ENCODE results near the gene CHD9. TPM values are rescaled to one million over a fixed set of nuclear protein-coding genes. Genes with fewer than 3 reads are reported as not detected.

Gene CHD9
- total and polyA plus RNA-seq, 4 donors, result 6.2 to 46.6 (median 32.5) TPM

DNA sequence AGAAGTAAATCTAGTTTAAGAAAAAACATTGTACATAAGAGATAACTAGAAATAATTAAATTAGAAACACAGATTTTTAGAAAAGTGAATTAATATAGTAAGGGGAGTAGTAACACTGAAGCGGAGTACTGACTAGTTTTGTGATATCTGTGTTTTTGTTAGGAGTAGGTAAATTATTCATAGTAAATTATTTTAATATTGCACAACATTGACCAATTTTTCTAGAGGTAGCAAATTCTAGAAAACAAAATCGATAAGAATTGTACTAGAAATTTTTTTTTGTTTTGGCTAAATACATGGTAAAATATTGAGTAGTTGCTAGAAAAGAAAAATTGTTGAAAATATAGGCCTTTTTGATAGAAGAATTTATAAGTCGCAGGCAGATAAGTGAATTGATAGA lies 156.5 kb downstream of the CHD9 start:
- DNase-seq (ENCODE audit: low spot score), result no peak
- H3K36me3 ChIP-seq (ENCODE audit: control insufficient read depth in 4 of 4, insufficient read depth in 3 of 4, low read depth in 1 of 4, low read length in 3 of 4), result peaks cover 0 to 2% (median 1%) of the 10 kb centered on the region in 4 donors
- TF ChIP-seq YY1 (IDR thresholded peaks at IDR 0.05) (no peak), RAD21 (IDR thresholded peaks at IDR 0.05) (no peak), NR2F2 (IDR thresholded peaks at IDR 0.05) (no peak), JUND (IDR thresholded peaks at IDR 0.05) (no peak), EGR1 (IDR thresholded peaks at IDR 0.05; ENCODE audit: low read depth in 2 of 2) (no peak), RXRA (IDR thresholded peaks at IDR 0.05) (no peak), HNF4G (IDR thresholded peaks at IDR 0.05) (no peak), SP1 (IDR thresholded peaks at IDR 0.05) (no peak), TAF1 (conservative IDR thresholded peaks at IDR 0.05) (no peak), FOXA1 (IDR thresholded peaks at IDR 0.05) (no peak), HNF4A (conservative IDR thresholded peaks at IDR 0.05) (no peak), GABPA (IDR thresholded peaks at IDR 0.05 in 1 of 2, conservative IDR thresholded peaks at IDR 0.05 in 1 of 2) (no peak), FOXA2 (IDR thresholded peaks at IDR 0.05) (no peak)
- TF ChIP-seq, protein P1, sequence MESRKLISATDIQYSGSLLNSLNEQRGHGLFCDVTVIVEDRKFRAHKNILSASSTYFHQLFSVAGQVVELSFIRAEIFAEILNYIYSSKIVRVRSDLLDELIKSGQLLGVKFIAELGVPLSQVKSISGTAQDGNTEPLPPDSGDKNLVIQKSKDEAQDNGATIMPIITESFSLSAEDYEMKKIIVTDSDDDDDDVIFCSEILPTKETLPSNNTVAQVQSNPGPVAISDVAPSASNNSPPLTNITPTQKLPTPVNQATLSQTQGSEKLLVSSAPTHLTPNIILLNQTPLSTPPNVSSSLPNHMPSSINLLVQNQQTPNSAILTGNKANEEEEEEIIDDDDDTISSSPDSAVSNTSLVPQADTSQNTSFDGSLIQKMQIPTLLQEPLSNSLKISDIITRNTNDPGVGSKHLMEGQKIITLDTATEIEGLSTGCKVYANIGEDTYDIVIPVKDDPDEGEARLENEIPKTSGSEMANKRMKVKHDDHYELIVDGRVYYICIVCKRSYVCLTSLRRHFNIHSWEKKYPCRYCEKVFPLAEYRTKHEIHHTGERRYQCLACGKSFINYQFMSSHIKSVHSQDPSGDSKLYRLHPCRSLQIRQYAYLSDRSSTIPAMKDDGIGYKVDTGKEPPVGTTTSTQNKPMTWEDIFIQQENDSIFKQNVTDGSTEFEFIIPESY (IDR thresholded peaks at IDR 0.05), result no peak
- TF ChIP-seq, protein P2, sequence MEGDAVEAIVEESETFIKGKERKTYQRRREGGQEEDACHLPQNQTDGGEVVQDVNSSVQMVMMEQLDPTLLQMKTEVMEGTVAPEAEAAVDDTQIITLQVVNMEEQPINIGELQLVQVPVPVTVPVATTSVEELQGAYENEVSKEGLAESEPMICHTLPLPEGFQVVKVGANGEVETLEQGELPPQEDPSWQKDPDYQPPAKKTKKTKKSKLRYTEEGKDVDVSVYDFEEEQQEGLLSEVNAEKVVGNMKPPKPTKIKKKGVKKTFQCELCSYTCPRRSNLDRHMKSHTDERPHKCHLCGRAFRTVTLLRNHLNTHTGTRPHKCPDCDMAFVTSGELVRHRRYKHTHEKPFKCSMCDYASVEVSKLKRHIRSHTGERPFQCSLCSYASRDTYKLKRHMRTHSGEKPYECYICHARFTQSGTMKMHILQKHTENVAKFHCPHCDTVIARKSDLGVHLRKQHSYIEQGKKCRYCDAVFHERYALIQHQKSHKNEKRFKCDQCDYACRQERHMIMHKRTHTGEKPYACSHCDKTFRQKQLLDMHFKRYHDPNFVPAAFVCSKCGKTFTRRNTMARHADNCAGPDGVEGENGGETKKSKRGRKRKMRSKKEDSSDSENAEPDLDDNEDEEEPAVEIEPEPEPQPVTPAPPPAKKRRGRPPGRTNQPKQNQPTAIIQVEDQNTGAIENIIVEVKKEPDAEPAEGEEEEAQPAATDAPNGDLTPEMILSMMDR (IDR thresholded peaks at IDR 0.05; ENCODE audit: low read depth, low read length, missing input control), result no peak
- TF ChIP-seq, protein P3, sequence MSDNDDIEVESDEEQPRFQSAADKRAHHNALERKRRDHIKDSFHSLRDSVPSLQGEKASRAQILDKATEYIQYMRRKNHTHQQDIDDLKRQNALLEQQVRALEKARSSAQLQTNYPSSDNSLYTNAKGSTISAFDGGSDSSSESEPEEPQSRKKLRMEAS (IDR thresholded peaks at IDR 0.05), result no peak
- TF ChIP-seq, protein P4, sequence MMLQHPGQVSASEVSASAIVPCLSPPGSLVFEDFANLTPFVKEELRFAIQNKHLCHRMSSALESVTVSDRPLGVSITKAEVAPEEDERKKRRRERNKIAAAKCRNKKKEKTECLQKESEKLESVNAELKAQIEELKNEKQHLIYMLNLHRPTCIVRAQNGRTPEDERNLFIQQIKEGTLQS (IDR thresholded peaks at IDR 0.05), result no peak
- TF ChIP-seq, protein P5, sequence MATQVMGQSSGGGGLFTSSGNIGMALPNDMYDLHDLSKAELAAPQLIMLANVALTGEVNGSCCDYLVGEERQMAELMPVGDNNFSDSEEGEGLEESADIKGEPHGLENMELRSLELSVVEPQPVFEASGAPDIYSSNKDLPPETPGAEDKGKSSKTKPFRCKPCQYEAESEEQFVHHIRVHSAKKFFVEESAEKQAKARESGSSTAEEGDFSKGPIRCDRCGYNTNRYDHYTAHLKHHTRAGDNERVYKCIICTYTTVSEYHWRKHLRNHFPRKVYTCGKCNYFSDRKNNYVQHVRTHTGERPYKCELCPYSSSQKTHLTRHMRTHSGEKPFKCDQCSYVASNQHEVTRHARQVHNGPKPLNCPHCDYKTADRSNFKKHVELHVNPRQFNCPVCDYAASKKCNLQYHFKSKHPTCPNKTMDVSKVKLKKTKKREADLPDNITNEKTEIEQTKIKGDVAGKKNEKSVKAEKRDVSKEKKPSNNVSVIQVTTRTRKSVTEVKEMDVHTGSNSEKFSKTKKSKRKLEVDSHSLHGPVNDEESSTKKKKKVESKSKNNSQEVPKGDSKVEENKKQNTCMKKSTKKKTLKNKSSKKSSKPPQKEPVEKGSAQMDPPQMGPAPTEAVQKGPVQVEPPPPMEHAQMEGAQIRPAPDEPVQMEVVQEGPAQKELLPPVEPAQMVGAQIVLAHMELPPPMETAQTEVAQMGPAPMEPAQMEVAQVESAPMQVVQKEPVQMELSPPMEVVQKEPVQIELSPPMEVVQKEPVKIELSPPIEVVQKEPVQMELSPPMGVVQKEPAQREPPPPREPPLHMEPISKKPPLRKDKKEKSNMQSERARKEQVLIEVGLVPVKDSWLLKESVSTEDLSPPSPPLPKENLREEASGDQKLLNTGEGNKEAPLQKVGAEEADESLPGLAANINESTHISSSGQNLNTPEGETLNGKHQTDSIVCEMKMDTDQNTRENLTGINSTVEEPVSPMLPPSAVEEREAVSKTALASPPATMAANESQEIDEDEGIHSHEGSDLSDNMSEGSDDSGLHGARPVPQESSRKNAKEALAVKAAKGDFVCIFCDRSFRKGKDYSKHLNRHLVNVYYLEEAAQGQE (IDR thresholded peaks at IDR 0.05), result no peak
- H3K27me3 ChIP-seq (ENCODE audit: control insufficient read depth in 4 of 4, insufficient read depth in 4 of 4, low read length in 3 of 4), result no peaks in the 10 kb centered on the region
- no peak overlapping the region for H3K9ac ChIP-seq (ENCODE audit: low read depth in 1 of 2, low read length in 2 of 2)
- H3K4me3 ChIP-seq (ENCODE audit: low read depth in 1 of 3, low read length in 3 of 3), result no peak overlapping the region
- no peaks in the 10 kb centered on the region for H3K9me3 ChIP-seq (ENCODE audit: control insufficient read depth in 4 of 4, low read length in 3 of 4)
- WGBS, result 85% methylated on average over 3 of the region's 3 CpGs
- H3K27ac ChIP-seq (ENCODE audit: low read depth in 1 of 2, low read length in 2 of 2), result no peak overlapping the region
- H3K4me1 ChIP-seq (ENCODE audit: control insufficient read depth in 4 of 4, insufficient read depth in 4 of 4, low read length in 3 of 4), result peaks cover 0 to 11% (median 8%) of the 10 kb centered on the region in 4 donors

Data from liver (tissue), 9 donors.